ENCODE data around the gene C1orf159.

DNA sequence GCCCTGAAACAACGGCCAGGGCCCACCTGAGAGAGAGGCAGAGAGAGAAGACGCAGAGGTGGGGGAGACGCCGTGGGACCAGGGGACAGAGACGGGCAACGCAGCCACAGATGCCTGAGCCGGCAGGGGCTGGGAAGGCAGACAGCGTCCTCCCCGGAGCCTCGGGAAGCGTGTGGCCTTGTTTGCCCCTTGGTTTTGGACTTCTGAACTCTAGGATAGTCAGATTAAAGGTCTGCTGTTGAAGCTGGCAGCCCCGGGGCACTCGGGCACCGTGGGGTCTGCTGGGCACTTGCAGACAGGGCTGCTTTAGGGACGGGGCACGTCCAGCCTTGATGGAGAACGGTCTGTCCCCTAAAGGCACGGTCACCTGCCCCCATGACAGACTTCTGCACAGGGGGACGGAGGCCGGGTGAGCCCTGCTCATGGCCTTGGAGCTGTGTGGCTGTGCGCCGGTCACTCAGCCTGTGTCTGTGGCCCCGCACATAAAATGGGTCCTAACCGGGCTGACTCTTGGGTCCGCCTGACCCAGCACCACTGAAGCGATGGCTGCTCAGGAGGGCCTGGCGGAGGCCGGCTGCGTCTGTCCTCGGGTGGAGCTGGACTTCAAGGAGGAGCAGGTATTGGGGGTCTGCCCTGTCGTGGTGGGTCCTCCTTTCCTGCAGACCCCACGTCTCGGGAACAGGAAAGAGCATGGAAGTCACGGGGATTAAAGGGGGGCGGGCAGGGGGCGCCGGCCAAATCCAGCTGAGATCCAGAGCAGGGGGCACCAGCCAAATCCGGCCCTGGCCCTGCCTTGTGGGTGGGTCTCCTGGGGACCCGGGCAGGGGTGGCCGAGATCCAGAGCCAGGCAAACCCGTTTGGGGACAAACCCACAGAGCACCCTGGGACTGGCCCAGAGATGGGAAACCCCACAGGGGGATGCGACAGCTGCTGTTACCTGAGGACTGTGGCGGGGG, 32.2 kb downstream of the C1orf159 start:
- no peak for TF ChIP-seq JUND (IDR thresholded peaks at IDR 0.05; ENCODE audit: low read length)
- TF ChIP-seq, protein P1, sequence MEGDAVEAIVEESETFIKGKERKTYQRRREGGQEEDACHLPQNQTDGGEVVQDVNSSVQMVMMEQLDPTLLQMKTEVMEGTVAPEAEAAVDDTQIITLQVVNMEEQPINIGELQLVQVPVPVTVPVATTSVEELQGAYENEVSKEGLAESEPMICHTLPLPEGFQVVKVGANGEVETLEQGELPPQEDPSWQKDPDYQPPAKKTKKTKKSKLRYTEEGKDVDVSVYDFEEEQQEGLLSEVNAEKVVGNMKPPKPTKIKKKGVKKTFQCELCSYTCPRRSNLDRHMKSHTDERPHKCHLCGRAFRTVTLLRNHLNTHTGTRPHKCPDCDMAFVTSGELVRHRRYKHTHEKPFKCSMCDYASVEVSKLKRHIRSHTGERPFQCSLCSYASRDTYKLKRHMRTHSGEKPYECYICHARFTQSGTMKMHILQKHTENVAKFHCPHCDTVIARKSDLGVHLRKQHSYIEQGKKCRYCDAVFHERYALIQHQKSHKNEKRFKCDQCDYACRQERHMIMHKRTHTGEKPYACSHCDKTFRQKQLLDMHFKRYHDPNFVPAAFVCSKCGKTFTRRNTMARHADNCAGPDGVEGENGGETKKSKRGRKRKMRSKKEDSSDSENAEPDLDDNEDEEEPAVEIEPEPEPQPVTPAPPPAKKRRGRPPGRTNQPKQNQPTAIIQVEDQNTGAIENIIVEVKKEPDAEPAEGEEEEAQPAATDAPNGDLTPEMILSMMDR (IDR thresholded peaks at IDR 0.05; ENCODE audit: control extremely low read depth in 1 of 3, insufficient read depth in 1 of 3, low read depth in 1 of 3, low read length in 3 of 3): no peak
- no peak for TF ChIP-seq TCF12 (IDR thresholded peaks at IDR 0.05; ENCODE audit: low read depth, low read length)
- TF ChIP-seq POLR2AphosphoS5 (IDR thresholded peaks at IDR 0.05; ENCODE audit: low read depth, low read length): no peak
- no peak for TF ChIP-seq EZH2 (IDR thresholded peaks at IDR 0.05; ENCODE audit: low read depth, low read length, severe bottlenecking)

Measured in H1 (cell line).